Measurements from ENCODE around the gene PRRC2B.

PRRC2B gene

DNA sequence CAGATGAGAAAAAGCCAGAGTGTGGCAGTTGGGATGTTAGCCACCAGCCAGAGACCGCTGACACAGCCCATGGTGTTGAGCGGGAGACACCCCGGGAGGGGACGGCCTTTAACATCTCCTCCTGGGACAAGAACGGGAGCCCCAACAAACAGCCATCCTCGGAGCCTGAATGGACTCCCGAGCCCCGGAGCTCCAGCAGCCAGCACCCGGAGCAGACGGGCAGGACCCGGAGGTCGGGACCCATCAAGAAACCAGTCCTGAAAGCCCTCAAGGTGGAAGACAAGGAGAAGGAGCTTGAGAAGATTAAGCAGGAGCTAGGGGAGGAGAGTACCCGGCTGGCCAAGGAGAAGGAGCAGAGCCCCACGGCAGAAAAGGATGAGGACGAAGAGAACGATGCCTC is 80.8 kb downstream of the PRRC2B start:
- TF ChIP-seq, protein P1, sequence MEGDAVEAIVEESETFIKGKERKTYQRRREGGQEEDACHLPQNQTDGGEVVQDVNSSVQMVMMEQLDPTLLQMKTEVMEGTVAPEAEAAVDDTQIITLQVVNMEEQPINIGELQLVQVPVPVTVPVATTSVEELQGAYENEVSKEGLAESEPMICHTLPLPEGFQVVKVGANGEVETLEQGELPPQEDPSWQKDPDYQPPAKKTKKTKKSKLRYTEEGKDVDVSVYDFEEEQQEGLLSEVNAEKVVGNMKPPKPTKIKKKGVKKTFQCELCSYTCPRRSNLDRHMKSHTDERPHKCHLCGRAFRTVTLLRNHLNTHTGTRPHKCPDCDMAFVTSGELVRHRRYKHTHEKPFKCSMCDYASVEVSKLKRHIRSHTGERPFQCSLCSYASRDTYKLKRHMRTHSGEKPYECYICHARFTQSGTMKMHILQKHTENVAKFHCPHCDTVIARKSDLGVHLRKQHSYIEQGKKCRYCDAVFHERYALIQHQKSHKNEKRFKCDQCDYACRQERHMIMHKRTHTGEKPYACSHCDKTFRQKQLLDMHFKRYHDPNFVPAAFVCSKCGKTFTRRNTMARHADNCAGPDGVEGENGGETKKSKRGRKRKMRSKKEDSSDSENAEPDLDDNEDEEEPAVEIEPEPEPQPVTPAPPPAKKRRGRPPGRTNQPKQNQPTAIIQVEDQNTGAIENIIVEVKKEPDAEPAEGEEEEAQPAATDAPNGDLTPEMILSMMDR (IDR thresholded peaks at IDR 0.05; ENCODE audit: extremely low read depth, insufficient read depth, missing control alignments), result no peak
- in situ Hi-C loops (cut with MboI; ENCODE audit: low pct_unique_long_range_greater_than_20kb, low sequenced_read_pairs, unreplicated experiment), result no loop called here
- DNase-seq (ENCODE audit: low spot score), result no peak

DNA sequence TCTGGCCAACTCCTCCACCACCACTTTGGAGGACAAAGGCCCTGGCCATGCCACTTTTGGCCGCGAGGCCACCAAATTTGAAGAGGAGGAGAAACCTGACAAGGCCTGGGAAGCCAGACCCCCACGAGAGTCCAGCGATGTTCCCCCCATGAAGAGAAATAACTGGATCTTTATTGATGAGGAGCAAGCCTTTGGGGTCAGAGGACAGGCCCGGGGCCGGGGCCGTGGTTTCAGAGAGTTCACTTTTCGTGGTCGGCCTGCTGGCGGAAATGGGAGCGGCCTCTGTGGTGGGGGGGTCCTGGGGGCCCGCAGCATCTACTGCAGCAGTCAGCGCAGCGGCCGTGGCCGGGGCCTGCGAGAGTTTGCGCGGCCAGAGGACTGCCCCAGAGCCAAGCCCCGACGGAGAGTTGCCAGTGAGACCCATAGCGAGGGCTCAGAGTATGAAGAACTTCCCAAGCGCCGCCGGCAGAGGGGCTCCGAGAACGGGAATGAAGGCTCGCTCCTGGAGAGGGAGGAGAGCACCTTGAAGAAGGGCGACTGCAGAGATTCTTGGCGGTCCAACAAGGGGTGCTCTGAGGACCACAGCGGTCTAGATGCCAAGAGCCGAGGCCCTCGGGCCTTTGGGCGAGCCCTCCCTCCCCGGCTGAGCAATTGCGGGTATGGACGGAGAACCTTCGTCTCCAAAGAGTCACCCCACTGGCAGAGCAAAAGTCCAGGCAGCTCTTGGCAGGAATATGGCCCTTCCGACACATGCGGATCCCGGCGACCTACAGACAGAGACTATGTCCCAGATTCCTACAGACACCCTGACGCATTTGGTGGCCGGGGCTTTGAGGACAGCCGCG is 81.4 kb downstream of the PRRC2B start:
- in situ Hi-C loops (cut with MboI; ENCODE audit: low pct_unique_long_range_greater_than_20kb, low sequenced_read_pairs, unreplicated experiment), result no loop called here
- no peak for DNase-seq (ENCODE audit: low spot score)
- TF ChIP-seq, protein P1 (IDR thresholded peaks at IDR 0.05; ENCODE audit: extremely low read depth, insufficient read depth, missing control alignments), result no peak

DNA sequence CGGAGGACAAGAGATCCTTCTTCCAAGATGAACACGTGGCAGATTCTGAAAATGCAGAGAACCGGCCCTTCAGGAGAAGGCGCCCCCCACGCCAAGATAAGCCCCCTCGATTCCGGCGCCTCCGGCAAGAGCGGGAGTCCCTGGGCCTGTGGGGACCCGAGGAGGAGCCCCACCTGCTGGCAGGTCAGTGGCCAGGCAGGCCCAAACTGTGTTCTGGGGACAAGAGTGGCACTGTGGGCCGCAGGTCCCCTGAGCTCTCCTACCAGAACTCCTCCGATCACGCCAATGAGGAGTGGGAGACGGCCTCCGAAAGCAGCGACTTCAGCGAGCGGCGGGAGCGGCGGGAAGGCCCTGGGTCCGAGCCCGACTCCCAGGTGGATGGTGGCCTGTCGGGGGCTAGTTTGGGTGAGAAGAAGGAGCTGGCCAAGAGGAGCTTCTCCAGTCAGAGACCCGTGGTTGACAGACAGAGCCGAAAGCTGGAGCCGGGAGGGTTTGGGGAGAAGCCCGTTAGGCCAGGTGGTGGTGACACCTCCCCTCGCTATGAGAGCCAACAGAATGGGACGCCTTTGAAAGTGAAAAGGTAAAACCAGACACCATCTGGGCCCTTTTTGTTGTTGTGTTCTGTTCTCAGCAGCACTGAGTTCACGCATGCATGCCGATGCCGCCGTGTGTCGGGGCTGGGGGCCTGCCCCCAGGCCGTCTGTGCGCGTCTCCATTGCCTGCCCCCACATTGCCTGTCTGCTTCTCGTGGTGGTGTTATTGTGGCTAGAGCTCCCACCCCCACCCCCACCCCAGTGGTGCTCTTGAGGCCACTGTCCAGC is 82.3 kb downstream of the PRRC2B start:
- in situ Hi-C loops (cut with MboI; ENCODE audit: low pct_unique_long_range_greater_than_20kb, low sequenced_read_pairs, unreplicated experiment), result no loop called here
- TF ChIP-seq, protein P1 (IDR thresholded peaks at IDR 0.05; ENCODE audit: extremely low read depth, insufficient read depth, missing control alignments), result peak; percentile 39
- DNase-seq (ENCODE audit: low spot score), result no peak

DNA sequence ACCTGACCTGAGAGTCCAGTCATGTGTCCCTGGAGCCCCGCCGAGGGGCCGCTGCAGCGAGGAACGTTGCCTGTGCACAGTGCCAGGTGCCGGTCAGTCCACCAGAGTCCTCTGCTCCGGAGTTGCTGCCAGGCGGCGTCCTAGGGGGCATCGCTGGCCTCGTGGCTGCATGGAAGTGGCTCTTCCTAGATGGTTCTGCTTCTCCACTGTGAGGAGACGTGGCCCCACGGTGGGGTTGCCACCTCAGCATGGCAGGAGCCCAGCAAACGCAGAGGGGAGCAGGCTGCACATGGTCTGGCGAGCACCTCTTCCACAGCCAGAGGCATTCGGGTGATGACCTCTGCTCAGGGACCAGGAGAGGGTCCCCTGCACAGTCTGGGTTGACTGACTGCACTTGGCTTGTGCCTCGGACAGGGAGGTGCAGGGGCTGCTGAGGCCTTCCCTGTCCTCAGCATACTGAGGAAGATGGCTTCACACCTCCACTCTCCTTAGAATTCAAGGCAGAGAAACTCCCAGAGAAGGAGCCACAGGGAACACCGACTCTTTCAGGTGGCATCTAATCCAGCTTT is 83.0 kb downstream of the PRRC2B start:
- in situ Hi-C loops (cut with MboI; ENCODE audit: low pct_unique_long_range_greater_than_20kb, low sequenced_read_pairs, unreplicated experiment), result no loop called here
- TF ChIP-seq, protein P1 (IDR thresholded peaks at IDR 0.05; ENCODE audit: extremely low read depth, insufficient read depth, missing control alignments), result no peak
- DNase-seq (ENCODE audit: low spot score), result no peak

DNA sequence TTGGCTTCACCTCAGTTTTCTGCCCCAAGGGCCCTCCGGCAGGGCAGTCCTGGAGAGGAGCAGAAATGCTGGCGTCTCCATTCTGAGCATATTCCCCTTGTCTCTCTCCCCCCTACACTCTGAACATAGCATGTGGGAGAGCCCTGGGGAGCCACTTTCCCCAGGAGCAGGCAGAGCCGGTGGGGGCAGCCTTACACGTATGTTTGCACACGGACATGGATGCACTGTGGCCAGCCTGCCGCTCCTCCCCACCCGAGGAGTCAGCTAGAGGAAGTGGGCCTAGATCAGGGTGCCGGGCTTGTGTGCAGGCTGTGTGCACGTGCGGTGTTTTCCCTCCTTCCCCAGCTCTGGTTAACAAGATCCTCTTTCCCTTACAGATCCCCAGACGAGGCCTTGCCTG is 83.5 kb downstream of the PRRC2B start:
- no peak for DNase-seq (ENCODE audit: low spot score)
- in situ Hi-C loops (cut with MboI; ENCODE audit: low pct_unique_long_range_greater_than_20kb, low sequenced_read_pairs, unreplicated experiment), result no loop called here
- TF ChIP-seq, protein P1 (IDR thresholded peaks at IDR 0.05; ENCODE audit: extremely low read depth, insufficient read depth, missing control alignments), result no peak

DNA sequence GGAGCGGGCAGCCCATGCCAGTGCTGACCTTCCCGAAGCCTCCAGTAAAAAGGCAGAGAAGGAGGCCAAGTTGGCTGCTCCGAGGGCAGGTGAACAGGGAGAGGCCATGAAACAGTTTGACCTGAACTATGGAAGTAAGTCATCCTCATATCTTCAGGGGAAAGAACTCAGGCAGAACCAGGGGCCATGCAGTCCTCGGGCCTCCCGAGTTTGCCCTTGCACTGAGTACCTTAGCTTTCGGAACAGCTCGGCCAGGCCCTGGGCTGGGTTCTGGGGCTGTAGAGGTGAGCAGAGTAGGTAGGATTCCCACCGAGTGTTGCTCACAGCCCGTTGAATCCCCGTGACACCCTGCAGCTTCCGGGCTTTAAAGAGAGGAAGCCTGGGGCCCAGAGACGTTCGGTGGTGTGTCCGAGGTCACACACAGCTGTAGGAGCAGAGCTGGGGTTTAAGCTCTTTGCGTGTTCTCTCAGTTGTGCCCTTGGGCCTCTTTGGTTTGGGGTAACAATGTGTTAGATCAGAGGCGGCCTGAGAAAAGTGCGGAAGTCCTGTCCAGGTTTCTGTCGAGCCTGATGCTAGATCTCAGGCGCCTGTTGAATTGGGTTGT is 84.0 kb downstream of the PRRC2B start:
- in situ Hi-C loops (cut with MboI; ENCODE audit: low pct_unique_long_range_greater_than_20kb, low sequenced_read_pairs, unreplicated experiment), result no loop called here
- no peak for DNase-seq (ENCODE audit: low spot score)
- TF ChIP-seq, protein P1 (IDR thresholded peaks at IDR 0.05; ENCODE audit: extremely low read depth, insufficient read depth, missing control alignments), result no peak
